Sigmoid colon (tissue), 4 donors: ENCODE measurements around the gene CEACAM16.

Experiments
- EP300 ChIP-seq, 4 donors: sonication (generic); formaldehyde crosslinking; IDR thresholded peaks; one replicate each; pipeline ENCODE4 v1.6.1; 2017; ENCODE audit warnings: antibody characterized with exemption in 4 of 4
- POLR2A ChIP-seq, 2 donors: fragments of 450-650 bp; IDR thresholded peaks; one replicate each; pipeline ENCODE4 v1.6.1; 2016; ENCODE audit warnings: antibody characterized with exemption in 2 of 2, mild to moderate bottlenecking in 2 of 2, moderate library complexity in 2 of 2
- TF ChIP-seq, protein P1 (sequence below), 4 experiments: fragments of 450-650 bp in 3 of 4; fragments of 200-600 bp in 1 of 4; IDR thresholded peaks; one replicate each; pipeline ENCODE4 v1.5.1; 2016 to 2019; ENCODE audit warnings: antibody characterized with exemption in 4 of 4, mild to moderate bottlenecking in 3 of 4, moderate library complexity in 2 of 4

DNA sequence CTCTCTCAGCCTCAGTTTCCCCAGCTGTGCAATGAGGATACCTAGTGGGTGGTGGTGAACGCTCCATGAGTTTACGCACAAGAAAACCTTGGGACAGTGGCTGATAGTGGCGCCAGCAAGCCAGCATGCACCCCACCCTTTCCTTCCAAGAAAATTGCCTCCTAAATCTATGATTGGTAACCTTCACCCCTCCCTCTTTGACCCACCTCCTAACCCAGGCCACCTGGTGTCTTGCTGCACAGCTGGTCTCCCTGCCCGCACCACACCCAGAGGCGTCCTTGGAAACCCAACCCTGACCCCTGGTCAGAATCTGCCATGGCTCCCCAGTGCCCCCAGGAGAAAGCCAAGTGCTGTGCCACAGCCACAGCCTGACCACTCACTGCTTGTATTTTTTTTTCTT is 26.7 kb downstream of the CEACAM16 start:
- TF ChIP-seq EP300 (IDR thresholded peaks at IDR 0.05): no peak
- no peak for TF ChIP-seq POLR2A (IDR thresholded peaks at IDR 0.05)
- TF ChIP-seq, protein P1, sequence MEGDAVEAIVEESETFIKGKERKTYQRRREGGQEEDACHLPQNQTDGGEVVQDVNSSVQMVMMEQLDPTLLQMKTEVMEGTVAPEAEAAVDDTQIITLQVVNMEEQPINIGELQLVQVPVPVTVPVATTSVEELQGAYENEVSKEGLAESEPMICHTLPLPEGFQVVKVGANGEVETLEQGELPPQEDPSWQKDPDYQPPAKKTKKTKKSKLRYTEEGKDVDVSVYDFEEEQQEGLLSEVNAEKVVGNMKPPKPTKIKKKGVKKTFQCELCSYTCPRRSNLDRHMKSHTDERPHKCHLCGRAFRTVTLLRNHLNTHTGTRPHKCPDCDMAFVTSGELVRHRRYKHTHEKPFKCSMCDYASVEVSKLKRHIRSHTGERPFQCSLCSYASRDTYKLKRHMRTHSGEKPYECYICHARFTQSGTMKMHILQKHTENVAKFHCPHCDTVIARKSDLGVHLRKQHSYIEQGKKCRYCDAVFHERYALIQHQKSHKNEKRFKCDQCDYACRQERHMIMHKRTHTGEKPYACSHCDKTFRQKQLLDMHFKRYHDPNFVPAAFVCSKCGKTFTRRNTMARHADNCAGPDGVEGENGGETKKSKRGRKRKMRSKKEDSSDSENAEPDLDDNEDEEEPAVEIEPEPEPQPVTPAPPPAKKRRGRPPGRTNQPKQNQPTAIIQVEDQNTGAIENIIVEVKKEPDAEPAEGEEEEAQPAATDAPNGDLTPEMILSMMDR (IDR thresholded peaks at IDR 0.05): no peak
